ENCODE data around the gene GRPEL1.

Gene GRPEL1

GRCh38 chr4:7044137-7044930, 23.5 kb downstream of the GRPEL1 start:
- H3K27me3 ChIP-seq (ENCODE audit: control insufficient read depth, insufficient read depth, low read length) = no peaks in the 10 kb centered on the region
- peak overlapping the region; percentile 84 for H3K4me2 ChIP-seq (ENCODE audit: low read length)
- H3K9me3 ChIP-seq (ENCODE audit: control insufficient read depth, low read length) = no peaks in the 10 kb centered on the region
- peak overlapping the region; percentile 81 for H3K4me3 ChIP-seq (ENCODE audit: low read depth, low read length)
- peaks cover 10% of the 10 kb centered on the region for H3K4me1 ChIP-seq
- no peak for TF ChIP-seq CTCF (IDR thresholded peaks at IDR 0.05)
- peak overlapping the region; percentile 61 for H3K27ac ChIP-seq
- H3K9ac ChIP-seq = peak overlapping the region; percentile 46
- peaks cover 43% of the 10 kb centered on the region for H3K79me2 ChIP-seq
- H3K36me3 ChIP-seq (ENCODE audit: control insufficient read depth, insufficient read depth, low read length) = no peaks in the 10 kb centered on the region
- H2AFZ ChIP-seq = peak overlapping the region; percentile 75

- H3K4me1 ChIP-seq = peaks cover 10% of the 10 kb centered on the region
- no peaks in the 10 kb centered on the region for H3K9me3 ChIP-seq (ENCODE audit: control insufficient read depth, low read length)
- no peaks in the 10 kb centered on the region for H3K27me3 ChIP-seq (ENCODE audit: control insufficient read depth, insufficient read depth, low read length)
- no peaks in the 10 kb centered on the region for H3K36me3 ChIP-seq (ENCODE audit: control insufficient read depth, insufficient read depth, low read length)
- H2AFZ ChIP-seq = peak within 1 kb of the TSS; percentile 96
- H3K4me2 ChIP-seq (ENCODE audit: low read length) = peak within 1 kb of the TSS; percentile 87
- H3K27ac ChIP-seq = peak within 1 kb of the TSS; percentile 64
- H3K79me2 ChIP-seq = peaks cover 43% of the 10 kb centered on the region
- TF ChIP-seq CTCF (IDR thresholded peaks at IDR 0.05) = no peak
- peak within 1 kb of the TSS; percentile 46 for H3K9ac ChIP-seq
- H3K4me3 ChIP-seq (ENCODE audit: low read depth, low read length) = peak within 1 kb of the TSS; percentile 81
Observed at GRCh38 chr4:7043284-7044136, 24.4 kb downstream of the GRPEL1 start, which contains the start of gene TADA2B. Gene TADA2B (plus strand): TSS chr4:7043372. CDS start chr4:7043580, 208 bp downstream.

- Histone ChIP-seq H3K9me3 (ENCODE audit: control insufficient read depth, low read length) (no peaks in the 10 kb centered on the region), H3K4me3 (ENCODE audit: low read depth, low read length) (peak overlapping the region; percentile 78), H3K79me2 (peaks cover 39% of the 10 kb centered on the region), H3K4me1 (peaks cover 10% of the 10 kb centered on the region), H2AFZ (peak overlapping the region; percentile 96), H3K27me3 (ENCODE audit: control insufficient read depth, insufficient read depth, low read length) (no peaks in the 10 kb centered on the region), H3K9ac (no peak overlapping the region), H3K27ac (peak overlapping the region; percentile 64), H3K36me3 (ENCODE audit: control insufficient read depth, insufficient read depth, low read length) (no peaks in the 10 kb centered on the region), H3K4me2 (ENCODE audit: low read length) (peak overlapping the region; percentile 87)
- peak; percentile 9 for TF ChIP-seq CTCF (IDR thresholded peaks at IDR 0.05)
Observed at GRCh38 chr4:7042503-7043283, 25.2 kb downstream of the GRPEL1 start.

- Histone ChIP-seq H3K4me3 (ENCODE audit: low read depth, low read length) (peak overlapping the region; percentile 78), H3K9me3 (ENCODE audit: control insufficient read depth, low read length) (no peaks in the 10 kb centered on the region), H3K79me2 (peaks cover 32% of the 10 kb centered on the region), H3K4me2 (ENCODE audit: low read length) (peak overlapping the region; percentile 87), H3K36me3 (ENCODE audit: control insufficient read depth, insufficient read depth, low read length) (no peaks in the 10 kb centered on the region), H3K9ac (no peak overlapping the region), H2AFZ (peak overlapping the region; percentile 96), H3K27me3 (ENCODE audit: control insufficient read depth, insufficient read depth, low read length) (no peaks in the 10 kb centered on the region), H3K4me1 (peaks cover 10% of the 10 kb centered on the region), H3K27ac (peak overlapping the region; percentile 64)
- no peak for TF ChIP-seq CTCF (IDR thresholded peaks at IDR 0.05)
Observed at GRCh38 chr4:7041801-7042502, 25.9 kb downstream of the GRPEL1 start.
